ENCODE measurements around the gene SLC30A5. TPM values are rescaled to one million over a fixed set of nuclear protein-coding genes. Genes with fewer than 3 reads are reported as not detected.

SLC30A5 gene
- total and polyA plus RNA-seq, 10 of the 15 experiments (the other 5 are each of a cell fraction or from before 2014, with no cell fraction given), result 14.7 to 67.9 (median 38.4) TPM

DNA sequence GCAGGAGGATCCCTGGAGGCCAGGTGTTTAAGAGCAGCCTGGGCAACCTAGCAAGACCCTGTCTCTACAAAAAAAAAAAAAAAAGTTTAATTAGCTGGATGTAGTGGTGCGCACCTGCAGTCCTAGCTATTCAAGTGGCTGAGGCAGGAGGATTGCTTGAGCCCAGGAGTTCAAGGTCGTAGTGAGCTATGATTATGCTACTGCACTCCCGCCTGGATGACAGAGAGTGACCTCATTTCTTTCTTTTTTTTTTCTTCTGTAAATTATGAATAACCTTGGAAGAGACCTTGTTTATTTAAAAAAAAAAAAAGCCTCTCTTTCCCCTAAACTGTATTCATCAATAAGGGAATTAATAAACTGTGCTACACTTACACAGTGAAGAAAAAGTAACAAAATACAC lies 43.6 kb upstream of the SLC30A5 start:
- no peak for TF ChIP-seq RAD51 (IDR thresholded peaks at IDR 0.05)
- TF ChIP-seq ZBTB4 (CRISPR knock-in tag; IDR thresholded peaks at IDR 0.05), result no peak
- TF ChIP-seq EP300 (IDR thresholded peaks at IDR 0.05; ENCODE audit: borderline replicate concordance in 1 of 2, control insufficient read depth in 1 of 2, low read depth in 2 of 2, low read length in 2 of 2), result no peak
- TF ChIP-seq LARP7 (IDR thresholded peaks at IDR 0.05), result no peak
- TF ChIP-seq CBX3 (IDR thresholded peaks at IDR 0.05; ENCODE audit: borderline replicate concordance, low read depth), result no peak
- no peak for TF ChIP-seq EZH2 (IDR thresholded peaks at IDR 0.05; ENCODE audit: borderline replicate concordance, control insufficient read depth, low read depth, low read length)
- no peak for TF ChIP-seq IRF4 (IDR thresholded peaks at IDR 0.05; ENCODE audit: low read depth, low read length)
- TF ChIP-seq PAX8 (IDR thresholded peaks at IDR 0.05), result no peak
- TF ChIP-seq, protein P1, sequence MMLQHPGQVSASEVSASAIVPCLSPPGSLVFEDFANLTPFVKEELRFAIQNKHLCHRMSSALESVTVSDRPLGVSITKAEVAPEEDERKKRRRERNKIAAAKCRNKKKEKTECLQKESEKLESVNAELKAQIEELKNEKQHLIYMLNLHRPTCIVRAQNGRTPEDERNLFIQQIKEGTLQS (IDR thresholded peaks at IDR 0.05; ENCODE audit: borderline replicate concordance, extremely low read depth, low read depth, low read length), result no peak
- TF ChIP-seq MTA3 (IDR thresholded peaks at IDR 0.05; ENCODE audit: borderline replicate concordance, low read length), result no peak
- TF ChIP-seq MTA2 (IDR thresholded peaks at IDR 0.05; ENCODE audit: low read depth), result no peak
- no peak for TF ChIP-seq IKZF2 (IDR thresholded peaks at IDR 0.05)
- no peak for TF ChIP-seq SREBF1 (IDR thresholded peaks at IDR 0.05; ENCODE audit: low read length)
- no peak for FAIRE-seq
- Histone ChIP-seq H2AFZ (ENCODE audit: control insufficient read depth, low read depth, low read length) (no peak overlapping the region), H3K9ac (ENCODE audit: control insufficient read depth, insufficient read depth, low read length) (no peak overlapping the region), H3K79me2 (ENCODE audit: control insufficient read depth, insufficient read depth, low read length) (no peaks in the 10 kb centered on the region), H3K4me2 (ENCODE audit: control insufficient read depth, insufficient read depth) (no peak overlapping the region), H3K4me3 (no peak overlapping the region), H4K20me1 (ENCODE audit: control insufficient read depth, insufficient read depth) (no peaks in the 10 kb centered on the region), H3K9me3 (replicated peaks; ENCODE audit: control insufficient read depth, insufficient read depth, low read length) (no peaks in the 10 kb centered on the region), H3K36me3 (ENCODE audit: control insufficient read depth in 2 of 2, insufficient read depth in 2 of 2, low read length in 1 of 2) (no peaks in the 10 kb centered on the region), H3K4me1 (ENCODE audit: control insufficient read depth, insufficient read depth, low read length) (no peaks in the 10 kb centered on the region), H3K27me3 (replicated peaks in 1 of 2; ENCODE audit: control insufficient read depth in 2 of 2, insufficient read depth in 2 of 2, low read length in 1 of 2) (no peaks in the 10 kb centered on the region), H3K27ac (ENCODE audit: control insufficient read depth, insufficient read depth) (no peak overlapping the region)
- ChIA-PET RAD21 (ENCODE audit: unreplicated experiment) (no interaction called here), CTCF (interaction anchor here (0.6 to 2.2 kb wide), 3 partner anchors 23 to 783 kb away, joined by 3 to 6 read pairs (median 4); partner anchors contain the start of gene SLC30A5), POLR2A (interaction anchor here (0.6 kb wide), 1 partner anchor 51 kb away, joined by 4 read pairs; no protein-coding TSS in a partner anchor), SMC1A (ENCODE audit: uncharacterized antibody, unreplicated experiment) (interaction anchor here (1.0 kb wide), 1 partner anchor 21 kb away, joined by 3 read pairs; no protein-coding TSS in a partner anchor)
- 33% methylated on average over 3 of the region's 3 CpGs for WGBS (ENCODE audit: insufficient coverage, insufficient replicate concordance, low lambda C conversion rate, missing lambda C conversion rate)
- intact Hi-C loops (cut with micrococcal nuclease; ENCODE audit: unreplicated experiment) (no loop called here), in situ Hi-C loops (cut with MboI) (no loop called here)
- ATAC-seq, result no peak
- no peak for DNase-seq (ENCODE audit: low read depth, low spot score)
- no TSS peak for BruUV-seq (replicated peaks)

All from GM12878 (cell line).